IMR-90 (cell line): ENCODE measurements around the gene CYTH4. TPM values are rescaled to one million over a fixed set of nuclear protein-coding genes. Genes with fewer than 3 reads are reported as not detected.

Experiments used
- ATAC-seq: fragments of 200-7000 bp; cut with Tn5 transposase; 2 replicates; pipeline ENCODE4 v1.9.1; 2020; ENCODE audit warnings: low read depth, mild to moderate bottlenecking, moderate library complexity
- Bru-seq: library from RNA; stranded (reverse); fragments of 400-500 nt; gene quantifications from one replicate; lab custom pipeline; 2021; lab: Mats Ljungman, UMichigan
- BruChase-seq, 2 experiments: library from RNA; stranded (reverse); fragments of 400-500 nt; gene quantifications; one replicate each; lab custom pipeline; 2021; lab: Mats Ljungman, UMichigan
- BruUV-seq: library from RNA; stranded (reverse); fragments of 400-500 nt; replicated peaks from 2 replicates; lab custom pipeline; 2021; lab: Mats Ljungman, UMichigan
- CTCF ChIA-PET: fragments of 300-600 bp; formaldehyde crosslinking; extraction: SDS; loops from one replicate; lab custom pipeline; 2021; ENCODE audit warnings: antibody characterized with exemption; lab: Yijun Ruan, JAX
- POLR2A ChIA-PET: fragments of 300-600 bp; sonication (Branson Sonifier 250); formaldehyde crosslinking; loops from one replicate; lab custom pipeline; 2022; ENCODE audit warnings: antibody characterized with exemption; ENCODE audit not compliant: unreplicated experiment; lab: Charles Lee
- DNase-seq: peaks from one replicate; pipeline ENCODE4 v3.0.0; 2013
- H2AFZ ChIP-seq: replicated peaks from 2 replicates; pipeline ENCODE3; 2013; ENCODE audit warnings: low read length, mild to moderate bottlenecking; ENCODE audit not compliant: poor library complexity
- H2AK5ac ChIP-seq: 2 replicates; pipeline ENCODE4 v1.6.1; 2013; ENCODE audit warnings: low read depth, low read length, inconsistent platforms
- H2AK9ac ChIP-seq: replicated peaks from 2 replicates; pipeline ENCODE3; 2013; ENCODE audit warnings: mild to moderate bottlenecking, low read depth, low read length, moderate library complexity; ENCODE audit not compliant: poor library complexity
- H2BK120ac ChIP-seq: 2 replicates; pipeline ENCODE4 v1.6.1; 2013; ENCODE audit warnings: low read depth, low read length, inconsistent platforms
- H2BK15ac ChIP-seq: 3 replicates; pipeline ENCODE4 v1.6.1; 2013; ENCODE audit warnings: low read depth, low read length, inconsistent platforms
- H2BK20ac ChIP-seq: 2 replicates; pipeline ENCODE4 v1.6.1; 2013; ENCODE audit warnings: low read depth, mild to moderate bottlenecking, inconsistent platforms, low read length, moderate library complexity
- H2BK5ac ChIP-seq: 2 replicates; pipeline ENCODE4 v1.6.1; 2013; ENCODE audit warnings: mild to moderate bottlenecking, low read depth, low read length, inconsistent platforms; ENCODE audit not compliant: poor library complexity, severe bottlenecking
- H3K14ac ChIP-seq: replicated peaks from 2 replicates; pipeline ENCODE4 v1.6.1; 2013; ENCODE audit warnings: low read depth, low read length, inconsistent platforms
- H3K18ac ChIP-seq: 2 replicates; pipeline ENCODE4 v1.6.1; 2013; ENCODE audit warnings: low read depth, low read length, control low read depth
- H3K23ac ChIP-seq: 2 replicates; pipeline ENCODE4 v1.6.1; 2013; ENCODE audit warnings: low read depth, low read length, inconsistent platforms
- H3K27ac ChIP-seq: 2 replicates; pipeline ENCODE4 v1.5.1; 2013; ENCODE audit warnings: mild to moderate bottlenecking, control low read depth, low read length; ENCODE audit not compliant: insufficient read depth
- H3K27me3 ChIP-seq: 2 replicates; pipeline ENCODE4 v1.6.1; 2013; ENCODE audit warnings: low read length; ENCODE audit not compliant: control insufficient read depth, insufficient read depth
- H3K36me3 ChIP-seq: 2 replicates; pipeline ENCODE4 v1.6.1; 2013; ENCODE audit warnings: low read length, mixed read lengths; ENCODE audit not compliant: control insufficient read depth, insufficient read depth
- H3K4ac ChIP-seq: 2 replicates; pipeline ENCODE4 v1.6.1; 2013; ENCODE audit warnings: low read depth, low read length, inconsistent platforms
- H3K4me1 ChIP-seq: 2 replicates; pipeline ENCODE4 v1.6.1; 2013; ENCODE audit warnings: low read length, mixed read lengths; ENCODE audit not compliant: control insufficient read depth, insufficient read depth
- H3K4me2 ChIP-seq: 2 replicates; pipeline ENCODE4 v1.6.1; 2013; ENCODE audit warnings: low read depth, mild to moderate bottlenecking, control low read depth, low read length, moderate library complexity
- H3K4me3 ChIP-seq: 2 replicates; pipeline ENCODE4 v1.5.1; 2013; ENCODE audit warnings: low read depth, mild to moderate bottlenecking, control low read depth, low read length, moderate library complexity; ENCODE audit not compliant: insufficient read depth
- H3K56ac ChIP-seq: 2 replicates; pipeline ENCODE4 v1.6.1; 2013; ENCODE audit warnings: low read length, inconsistent platforms; ENCODE audit not compliant: insufficient read depth; ENCODE audit errors: extremely low read depth
- H3K79me1 ChIP-seq, 2 experiments: 2 replicates each; pipeline ENCODE4 v1.6.1; 2013; ENCODE audit warnings: low read length in 2 of 2, inconsistent platforms in 1 of 2, low read depth in 1 of 2
- H3K9ac ChIP-seq: 2 replicates; pipeline ENCODE4 v1.6.1; 2013; ENCODE audit warnings: low read depth, low read length, control low read depth
- H3K9me1 ChIP-seq: 2 replicates; pipeline ENCODE4 v1.6.1; 2013; ENCODE audit warnings: low read length, inconsistent platforms; ENCODE audit not compliant: insufficient read depth
- H3K9me3 ChIP-seq: 2 replicates; pipeline ENCODE4 v1.6.1; 2013; ENCODE audit warnings: low read length; ENCODE audit not compliant: control insufficient read depth, insufficient read depth
- H4K20me1 ChIP-seq: 2 replicates; pipeline ENCODE4 v1.6.1; 2013; ENCODE audit warnings: low read length, inconsistent platforms; ENCODE audit not compliant: insufficient read depth
- H4K5ac ChIP-seq: 2 replicates; pipeline ENCODE4 v1.6.1; 2013; ENCODE audit warnings: mild to moderate bottlenecking, low read depth, low read length, control low read depth
- H4K8ac ChIP-seq, 2 experiments: 2 replicates each; pipeline ENCODE4 v1.6.1; 2013; ENCODE audit warnings: low read depth in 2 of 2, low read length in 2 of 2, control low read depth in 1 of 2, inconsistent platforms in 1 of 2
- H4K91ac ChIP-seq: 2 replicates; pipeline ENCODE4 v1.6.1; 2013; ENCODE audit warnings: low read depth, low read length, inconsistent platforms; ENCODE audit not compliant: insufficient read depth
- BHLHE40 ChIP-seq: fragments of 150-350 bp; IDR thresholded peaks from 2 replicates; pipeline ENCODE4 v1.6.1; 2016; ENCODE audit warnings: mild to moderate bottlenecking, low read depth, low read length
- CHD1 ChIP-seq: IDR thresholded peaks from 2 replicates; pipeline ENCODE4 v1.6.1; 2012; ENCODE audit warnings: low read depth, low read length, improper control_type of control experiment
- FOS ChIP-seq: fragments of 150-350 bp; IDR thresholded peaks from 2 replicates; pipeline ENCODE4 v1.6.1; 2016; ENCODE audit warnings: low read depth, low read length
- MAFK ChIP-seq: IDR thresholded peaks from 2 replicates; pipeline ENCODE4 v1.6.1; 2012; ENCODE audit warnings: low read depth, low read length, improper control_type of control experiment
- MAZ ChIP-seq: IDR thresholded peaks from 2 replicates; pipeline ENCODE4 v1.6.1; 2012; ENCODE audit warnings: low read depth, mild to moderate bottlenecking, low read length, improper control_type of control experiment, moderate library complexity, borderline replicate concordance
- MXI1 ChIP-seq: IDR thresholded peaks from 2 replicates; pipeline ENCODE4 v1.6.1; 2012; ENCODE audit warnings: low read depth, mild to moderate bottlenecking, low read length, moderate library complexity, borderline replicate concordance
- NFE2L2 ChIP-seq: fragments of 150-350 bp; IDR thresholded peaks from 2 replicates; pipeline ENCODE4 v1.6.1; 2016; ENCODE audit warnings: low read depth, mild to moderate bottlenecking, low read length
- RAD21 ChIP-seq: IDR thresholded peaks from 2 replicates; pipeline ENCODE4 v1.6.1; 2012; ENCODE audit warnings: low read length, improper control_type of control experiment
- RCOR1 ChIP-seq: IDR thresholded peaks from 2 replicates; pipeline ENCODE4 v1.6.1; 2012; ENCODE audit warnings: mild to moderate bottlenecking, low read length, improper control_type of control experiment; ENCODE audit not compliant: insufficient replicate concordance
- RFX5 ChIP-seq: IDR thresholded peaks from 2 replicates; pipeline ENCODE4 v1.8.0; 2012; ENCODE audit warnings: low read depth, mild to moderate bottlenecking, low read length, moderate library complexity
- SMC3 ChIP-seq: fragments of 150-350 bp; IDR thresholded peaks from 2 replicates; pipeline ENCODE4 v1.6.1; 2016; ENCODE audit warnings: low read depth, mild to moderate bottlenecking, antibody characterized with exemption, low read length, moderate library complexity
- WGBS, 2 experiments: methylation state at CpG; one replicate each; pipeline versions ENCODE4 v1.1.5 to v1.1.7; 2013; ENCODE audit warnings: missing lambda C conversion rate in 2 of 2; ENCODE audit not compliant: insufficient read length in 1 of 2; ENCODE audit errors: extremely low coverage in 2 of 2; 5-methylcytosine and 5-hydroxymethylcytosine counted together
- dilution Hi-C: fragments of 300-500 bp; cut with HindIII; formaldehyde crosslinking; loops from one replicate; pipeline ENCODE4 v1.14.3; 2018; ENCODE audit warnings: low sequenced_read_pairs; ENCODE audit not compliant: unreplicated experiment
- in situ Hi-C: fragments of 300-500 bp; cut with MboI; formaldehyde crosslinking; loops from 3 replicates; pipeline ENCODE4 v1.14.3; 2019; ENCODE audit warnings: low sequenced_read_pairs, inconsistent platforms, mixed read lengths
- intact Hi-C: fragments of 100-400 bp; cut with micrococcal nuclease; formaldehyde crosslinking; loops from 2 replicates; pipeline ENCODE4 v1.10.0; 2022
- long read RNA-seq: library from polyadenylated mRNA; unstranded; transcript quantifications from one replicate; pipeline ENCODE4 v2.0.0, GENCODE V29; 2021; ENCODE audit not compliant: unreplicated experiment
- polyA plus RNA-seq, 3 experiments: library from polyadenylated mRNA; depleted of rRNA; stranded (reverse); fragments of >200 nt; gene quantifications; 2 replicates each; pipeline ENCODE4 v1.2.3, GENCODE V29; 2012; ENCODE audit warnings: low replicate concordance in 1 of 3
- total RNA-seq: library from RNA; depleted of rRNA; stranded (reverse); fragments of >200 nt; gene quantifications from 2 replicates; pipeline ENCODE4 v1.2.3, GENCODE V29; 2012; rRNA removed
- TF ChIP-seq, protein P1 (sequence below): fragments of 150-350 bp; IDR thresholded peaks from 2 replicates; pipeline ENCODE4 v1.6.1; 2017; ENCODE audit warnings: mild to moderate bottlenecking, antibody characterized with exemption, low read length, low read depth
- TF ChIP-seq, protein P2 (sequence below): fragments of 150-350 bp; IDR thresholded peaks from 2 replicates; pipeline ENCODE4 v1.6.1; 2016; ENCODE audit warnings: low read depth, mild to moderate bottlenecking, low read length, moderate library complexity, borderline replicate concordance

The CYTH4 gene, protein sequence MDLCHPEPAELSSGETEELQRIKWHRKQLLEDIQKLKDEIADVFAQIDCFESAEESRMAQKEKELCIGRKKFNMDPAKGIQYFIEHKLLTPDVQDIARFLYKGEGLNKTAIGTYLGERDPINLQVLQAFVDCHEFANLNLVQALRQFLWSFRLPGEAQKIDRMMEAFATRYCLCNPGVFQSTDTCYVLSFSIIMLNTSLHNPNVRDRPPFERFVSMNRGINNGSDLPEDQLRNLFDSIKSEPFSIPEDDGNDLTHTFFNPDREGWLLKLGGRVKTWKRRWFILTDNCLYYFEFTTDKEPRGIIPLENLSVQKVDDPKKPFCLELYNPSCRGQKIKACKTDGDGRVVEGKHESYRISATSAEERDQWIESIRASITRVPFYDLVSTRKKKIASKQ
- total RNA-seq, result 0.28 and 0.36 TPM in 2 replicates
- 0.55 and 0.85 TPM in 2 replicates for polyA plus RNA-seq (2012; rRNA removed)
- 0.38 TPM in 2 replicates for polyA plus RNA-seq (2012; cell fraction: cytosol; rRNA removed)
- 0.68 and 0.84 TPM in 2 replicates for polyA plus RNA-seq (2012; cell fraction: nucleus; rRNA removed; ENCODE audit: low replicate concordance)
- percentile 9 among the genes with signal in this experiment for Bru-seq, nascent RNA
- not detected for BruChase-seq, experiment 1, labeled RNA remaining after a 6-hour chase
- BruChase-seq, experiment 2, labeled RNA remaining after a 2-hour chase, result percentile 9 among the genes with signal in this experiment
- long read RNA-seq, partial matches to known transcripts, result 1 of 3 reads
- long read RNA-seq, other reads (novel, unspliced or antisense), result 2 of 3 reads

DNA sequence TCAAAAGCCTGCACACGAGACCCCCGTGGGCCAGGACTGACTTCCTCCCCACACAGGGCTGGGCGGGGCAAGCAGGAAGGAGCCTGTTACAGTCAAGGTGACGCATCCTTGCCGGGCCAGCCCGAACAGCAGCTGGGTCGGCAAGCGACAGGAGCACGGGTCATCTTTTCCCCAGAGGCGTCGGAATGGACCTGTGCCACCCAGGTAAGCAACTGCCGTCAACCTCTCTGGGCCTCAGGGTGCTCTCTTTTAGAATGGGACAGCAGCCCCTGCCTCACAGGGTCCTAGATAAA lies at the start of gene CYTH4:
TSS of gene CYTH4 (plus strand) at position 124 of the 293 bp plus-strand sequence. CDS start at position 186, 62 bp downstream.
- H2BK20ac ChIP-seq, result no peak within 1 kb of the TSS
- peaks cover 9% of the 10 kb centered on the region; the same call in 1 of the 2 replicates for H3K9me1 ChIP-seq
- H2AK5ac ChIP-seq, result no peak within 1 kb of the TSS
- BruUV-seq, result no TSS peak
- H4K5ac ChIP-seq, result no peak within 1 kb of the TSS
- no peak within 1 kb of the TSS for H3K9ac ChIP-seq
- no peak within 1 kb of the TSS for H3K4ac ChIP-seq
- no peaks in the 10 kb centered on the region for H4K20me1 ChIP-seq
- no peak within 1 kb of the TSS for H4K8ac ChIP-seq
- no peak within 1 kb of the TSS for H4K91ac ChIP-seq
- peak within 1 kb of the TSS; percentile 14 for H2AFZ ChIP-seq
- H2BK5ac ChIP-seq, result no peak within 1 kb of the TSS
- dilution Hi-C loops (no loop called here), intact Hi-C loops (no loop called here), in situ Hi-C loops (no loop called here)
- DNase-seq (no peak), ATAC-seq (no peak)
- H3K36me3 ChIP-seq, result no peaks in the 10 kb centered on the region
- H3K27ac ChIP-seq, result no peak within 1 kb of the TSS
- no peak within 1 kb of the TSS for H3K4me3 ChIP-seq
- peaks cover 5% of the 10 kb centered on the region for H3K9me3 ChIP-seq
- no peak within 1 kb of the TSS for H3K18ac ChIP-seq
- no peak within 1 kb of the TSS for H3K56ac ChIP-seq
- H3K4me2 ChIP-seq, result no peak within 1 kb of the TSS
- POLR2A ChIA-PET, result no interaction called here
- no peaks in the 10 kb centered on the region for H3K79me1 ChIP-seq
- H2AK9ac ChIP-seq, result no peak within 1 kb of the TSS
- CTCF ChIA-PET, result no interaction called here
- WGBS, 2 experiments, result 70% methylated on average over 6 of the region's 12 CpGs; no CpG with 5 or more reads in 1 of the 2 experiments
- H2BK15ac ChIP-seq, result no peak within 1 kb of the TSS
- H3K14ac ChIP-seq, result 0 out of 2 replicates have a peak within 1 kb of the TSS, but pooled peaks have one; percentile 15
- peaks cover 12% of the 10 kb centered on the region for H3K27me3 ChIP-seq
- no peak within 1 kb of the TSS for H3K23ac ChIP-seq
- H2BK120ac ChIP-seq, result no peak within 1 kb of the TSS
- no peaks in the 10 kb centered on the region; the same call in 1 of the 2 replicates for H3K4me1 ChIP-seq
- TF ChIP-seq NFE2L2 (no peak), RCOR1 (no peak), FOS (no peak), RAD21 (no peak), RFX5 (no peak), CHD1 (no peak), SMC3 (no peak), BHLHE40 (no peak), MAFK (no peak), MAZ (no peak), MXI1 (no peak)
- TF ChIP-seq, protein P1, sequence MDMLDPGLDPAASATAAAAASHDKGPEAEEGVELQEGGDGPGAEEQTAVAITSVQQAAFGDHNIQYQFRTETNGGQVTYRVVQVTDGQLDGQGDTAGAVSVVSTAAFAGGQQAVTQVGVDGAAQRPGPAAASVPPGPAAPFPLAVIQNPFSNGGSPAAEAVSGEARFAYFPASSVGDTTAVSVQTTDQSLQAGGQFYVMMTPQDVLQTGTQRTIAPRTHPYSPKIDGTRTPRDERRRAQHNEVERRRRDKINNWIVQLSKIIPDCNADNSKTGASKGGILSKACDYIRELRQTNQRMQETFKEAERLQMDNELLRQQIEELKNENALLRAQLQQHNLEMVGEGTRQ, result no peak
- TF ChIP-seq, protein P2, sequence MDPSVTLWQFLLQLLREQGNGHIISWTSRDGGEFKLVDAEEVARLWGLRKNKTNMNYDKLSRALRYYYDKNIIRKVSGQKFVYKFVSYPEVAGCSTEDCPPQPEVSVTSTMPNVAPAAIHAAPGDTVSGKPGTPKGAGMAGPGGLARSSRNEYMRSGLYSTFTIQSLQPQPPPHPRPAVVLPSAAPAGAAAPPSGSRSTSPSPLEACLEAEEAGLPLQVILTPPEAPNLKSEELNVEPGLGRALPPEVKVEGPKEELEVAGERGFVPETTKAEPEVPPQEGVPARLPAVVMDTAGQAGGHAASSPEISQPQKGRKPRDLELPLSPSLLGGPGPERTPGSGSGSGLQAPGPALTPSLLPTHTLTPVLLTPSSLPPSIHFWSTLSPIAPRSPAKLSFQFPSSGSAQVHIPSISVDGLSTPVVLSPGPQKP, result no peak
